K562 (cell line): ENCODE data around the gene DGCR2. TPM values are rescaled to one million over a fixed set of nuclear protein-coding genes. Genes with fewer than 3 reads are reported as not detected.

ENCODE experiments used
- ATAC-seq: fragments of 200-7000 bp; cut with Tn5 transposase; 3 replicates; pipeline ENCODE4 v1.9.1; 2020; ENCODE audit warnings: moderate library complexity
- BruUV-seq: library from RNA; stranded (reverse); fragments of 400-500 nt; replicated peaks from 2 replicates; lab custom pipeline; 2021; lab: Mats Ljungman, UMichigan
- CTCF ChIA-PET: fragments of 300-600 bp; formaldehyde crosslinking; extraction: SDS; loops from one replicate; lab custom pipeline; 2021; ENCODE audit warnings: low intra/inter-chr PET ratio; lab: Yijun Ruan, JAX
- POLR2A ChIA-PET: fragments of 300-600, 350-650 bp; sonication (Branson Sonifier 250); formaldehyde crosslinking; extraction: SDS; loops from one replicate; lab custom pipeline; 2021; ENCODE audit warnings: antibody characterized with exemption, inconsistent platforms; lab: Yijun Ruan, JAX
- DNase-seq, 4 experiments: peaks; one replicate each; pipeline versions ENCODE4 v3.0.0 to v3.0.0-alpha.2; 2011 to 2018; ENCODE audit warnings: low spot score in 3 of 4, mixed read lengths in 3 of 4; ENCODE audit errors: extremely low read depth in 1 of 4
- FAIRE-seq: peaks from 2 replicates; lab custom pipeline; 2011; peaks lifted over from hg19 to GRCh38; lab: Jason Lieb, UNC
- H2AFZ ChIP-seq: 2 replicates; pipeline ENCODE4 v1.6.0; 2011; ENCODE audit warnings: low read depth, low read length, control low read depth, inconsistent platforms
- H3K27ac ChIP-seq: fragments of 200-600 bp; 3 replicates; pipeline ENCODE4 v1.8.0; 2011; ENCODE audit warnings: low read depth, mild to moderate bottlenecking, control low read depth, inconsistent platforms, low read length, moderate library complexity, mixed read lengths; ENCODE audit errors: extremely low read depth
- H3K27me3 ChIP-seq, 2 experiments: fragments of 300-600 bp in 1 of 2; 2 replicates in 1 of 2; 3 replicates in 1 of 2; pipeline versions ENCODE4 v1.6.0 to v1.8.0; 2011; ENCODE audit warnings: inconsistent platforms in 2 of 2, low read length in 2 of 2, mild to moderate bottlenecking in 1 of 2, mixed read lengths in 1 of 2, moderate library complexity in 1 of 2; ENCODE audit not compliant: control insufficient read depth in 2 of 2, insufficient read depth in 2 of 2
- H3K36me3 ChIP-seq: fragments of 300-600 bp; 3 replicates; pipeline ENCODE4 v1.8.0; 2011; ENCODE audit warnings: mild to moderate bottlenecking, low read length, inconsistent platforms; ENCODE audit not compliant: control insufficient read depth, insufficient read depth
- H3K4me1 ChIP-seq, 2 experiments: fragments of 200-600 bp in 1 of 2; replicated peaks in 1 of 2; 2 replicates in 1 of 2; 3 replicates in 1 of 2; pipeline versions ENCODE4 v1.5.1 to v1.8.0; 2011; ENCODE audit warnings: inconsistent platforms in 2 of 2, low read length in 2 of 2, mild to moderate bottlenecking in 1 of 2, mixed read lengths in 1 of 2, moderate library complexity in 1 of 2; ENCODE audit not compliant: control insufficient read depth in 2 of 2, insufficient read depth in 2 of 2
- H3K4me2 ChIP-seq: 2 replicates; pipeline ENCODE4 v1.6.1; 2011; ENCODE audit warnings: low read length, control low read depth, inconsistent platforms, mixed read lengths; ENCODE audit not compliant: insufficient read depth
- H3K4me3 ChIP-seq: fragments of 200-600 bp; sonication (generic), shearing (Covaris generic); 2 replicates; pipeline ENCODE4 v1.5.1; 2016; ENCODE audit warnings: control low read depth, inconsistent platforms
- H3K79me2 ChIP-seq: fragments of 200-600 bp; 3 replicates; pipeline ENCODE4 v1.8.0; 2011; ENCODE audit warnings: low read length, inconsistent platforms; ENCODE audit not compliant: control insufficient read depth, insufficient read depth
- H3K9ac ChIP-seq, 2 experiments: 2 replicates each; pipeline versions ENCODE4 v1.6.0 to v1.6.1; 2011; ENCODE audit warnings: low read depth in 2 of 2, low read length in 2 of 2, control low read depth in 1 of 2, inconsistent platforms in 1 of 2, mild to moderate bottlenecking in 1 of 2, mixed read lengths in 1 of 2; ENCODE audit not compliant: insufficient read depth in 1 of 2
- H3K9me1 ChIP-seq: one replicate; pipeline ENCODE4 v1.6.0; 2011; ENCODE audit warnings: inconsistent platforms, mild to moderate bottlenecking, low read length, moderate library complexity; ENCODE audit not compliant: control insufficient read depth, insufficient read depth
- H3K9me3 ChIP-seq: replicated peaks from 2 replicates; pipeline ENCODE4 v1.5.1; 2011; ENCODE audit warnings: low read depth, low read length, inconsistent platforms; ENCODE audit not compliant: control insufficient read depth, insufficient read depth
- H4K20me1 ChIP-seq: replicated peaks from 2 replicates; pipeline ENCODE4 v1.6.1; 2011; ENCODE audit warnings: low read length, inconsistent platforms, mixed read lengths; ENCODE audit not compliant: control insufficient read depth, insufficient read depth
- ATF7 ChIP-seq: fragments of 450-650 bp; IDR thresholded peaks from 2 replicates; pipeline ENCODE4 v1.7.1; 2014; ENCODE audit warnings: mild to moderate bottlenecking, moderate library complexity
- CREBBP ChIP-seq: IDR thresholded peaks from one replicate; pipeline ENCODE4 v1.6.1; 2012; ENCODE audit warnings: low read depth, mild to moderate bottlenecking, control low read depth, inconsistent platforms, low read length
- ELF2 ChIP-seq: fragments of 250-450 bp; sonication (Bioruptor Pico); IDR thresholded peaks from 2 replicates; pipeline ENCODE4 v1.5.0; 2021; ENCODE audit warnings: mild to moderate bottlenecking
- FOXK1 ChIP-seq: sonication (generic); formaldehyde crosslinking; IDR thresholded peaks from 2 replicates; pipeline ENCODE4 v1.8.0; 2022; ENCODE audit warnings: missing genetic modification reagents, mild to moderate bottlenecking, borderline replicate concordance
- KAT2B ChIP-seq: IDR thresholded peaks from one replicate; pipeline ENCODE4 v1.6.1; 2012; ENCODE audit warnings: low read depth, mild to moderate bottlenecking, control low read depth, inconsistent platforms, low read length, moderate library complexity
- MECOM ChIP-seq: fragments of 250-450 bp; sonication (Bioruptor Pico); IDR thresholded peaks from 2 replicates; pipeline ENCODE4 v1.8.0; 2022; ENCODE audit warnings: inconsistent platforms
- MIER1 ChIP-seq: fragments of 450-650 bp; IDR thresholded peaks from 2 replicates; pipeline ENCODE4 v1.6.1; 2016; ENCODE audit warnings: antibody characterized with exemption, mild to moderate bottlenecking, low read depth
- NFE2 ChIP-seq: IDR thresholded peaks from 2 replicates; pipeline ENCODE4 v1.6.1; 2014; ENCODE audit warnings: antibody characterized with exemption, low read depth
- NFIC ChIP-seq: fragments of 450-650 bp; IDR thresholded peaks from 2 replicates; pipeline ENCODE4 v1.6.1; 2017; ENCODE audit warnings: mild to moderate bottlenecking, inconsistent platforms
- SMAD4 ChIP-seq: fragments of 250-450 bp; sonication (Bioruptor Pico); conservative IDR thresholded peaks from 2 replicates; pipeline ENCODE4 v1.8.0; 2021; ENCODE audit warnings: inconsistent platforms, mild to moderate bottlenecking, moderate library complexity
- TRIM24 ChIP-seq, 2 experiments: fragments of 450-650 bp; IDR thresholded peaks; 2 replicates each; pipeline ENCODE4 v1.6.1; 2016
- ZNF263 ChIP-seq: sonication (generic); formaldehyde crosslinking; IDR thresholded peaks from 2 replicates; pipeline ENCODE4 v1.8.0; 2022; ENCODE audit warnings: mild to moderate bottlenecking, missing genetic modification reagents, borderline replicate concordance
- ZNF354B ChIP-seq: fragments of 250-450 bp; sonication (Bioruptor Pico); IDR thresholded peaks from 2 replicates; pipeline ENCODE4 v1.4.0; 2020
- ZNF830 ChIP-seq: fragments of 250-450 bp; sonication (Bioruptor Pico); IDR thresholded peaks from 2 replicates; pipeline ENCODE4 v1.5.0; 2021; ENCODE audit warnings: mild to moderate bottlenecking
- WGBS: fragments of 100-300 bp; shearing (Covaris generic); methylation state at CpG from one replicate; pipeline ENCODE4 v1.1.6; 2016; ENCODE audit warnings: low coverage, mixed read lengths; ENCODE audit not compliant: insufficient coverage; ENCODE audit errors: missing lambda C conversion rate; 5-methylcytosine and 5-hydroxymethylcytosine counted together
- in situ Hi-C: fragments of 300-500 bp; cut with MboI; formaldehyde crosslinking; loops from 4 replicates; pipeline ENCODE4 v1.15.0; 2018; ENCODE audit warnings: inconsistent platforms, mixed read lengths
- intact Hi-C: fragments of 100-400 bp; cut with micrococcal nuclease; formaldehyde crosslinking; loops from 2 replicates; pipeline ENCODE4 v1.14.2; 2022
- polyA plus RNA-seq, 8 experiments: library from polyadenylated mRNA; depleted of rRNA in 4 of 8; stranded (reverse) in 5 of 8; unstranded in 3 of 8; fragments of >200 nt; fragmentation: Nextera tagmentation in 2 of 8; fragmentation: Illumina TruSeq in 1 of 8; extraction: Ambion mirVana in 2 of 8; extraction: Trizol in 1 of 8; gene quantifications; 2 replicates each; pipeline versions ENCODE4 v1.2.1 to v1.2.3, GENCODE V29; 2011 to 2014; ENCODE audit warnings: inconsistent platforms in 1 of 8, missing spikeins in 1 of 8
- total RNA-seq, 7 experiments: library from RNA; depleted of rRNA in 6 of 7; stranded (reverse); fragments of >200 nt in 6 of 7; fragmentation: Illumina TruSeq in 2 of 7; extraction: Trizol in 2 of 7; gene quantifications; 2 replicates each; pipeline versions ENCODE4 v1.2.1 to v1.2.3, GENCODE V29; 2011 to 2021; ENCODE audit warnings: low replicate concordance in 1 of 7
- TF ChIP-seq, protein P1 (sequence below), 2 experiments: fragments of 450-650 bp; IDR thresholded peaks; 2 replicates each; pipeline ENCODE4 v1.6.1; 2016
- TF ChIP-seq, protein P2 (sequence below): fragments of 450-650 bp; formaldehyde crosslinking; IDR thresholded peaks from 2 replicates; pipeline ENCODE4 v1.4.0; 2020; ENCODE audit warnings: mild to moderate bottlenecking, moderate library complexity
- TF ChIP-seq, protein P3 (sequence below): IDR thresholded peaks from 2 replicates; pipeline ENCODE4 v1.6.1; 2012; ENCODE audit warnings: low read depth, low read length, improper control_type of control experiment, borderline replicate concordance

Gene DGCR2
- total and polyA plus RNA-seq, 9 of the 15 experiments (the other 6 are each of a cell fraction or from before 2014, with no cell fraction given), result 0.69 to 101 (median 56.4) TPM

DNA sequence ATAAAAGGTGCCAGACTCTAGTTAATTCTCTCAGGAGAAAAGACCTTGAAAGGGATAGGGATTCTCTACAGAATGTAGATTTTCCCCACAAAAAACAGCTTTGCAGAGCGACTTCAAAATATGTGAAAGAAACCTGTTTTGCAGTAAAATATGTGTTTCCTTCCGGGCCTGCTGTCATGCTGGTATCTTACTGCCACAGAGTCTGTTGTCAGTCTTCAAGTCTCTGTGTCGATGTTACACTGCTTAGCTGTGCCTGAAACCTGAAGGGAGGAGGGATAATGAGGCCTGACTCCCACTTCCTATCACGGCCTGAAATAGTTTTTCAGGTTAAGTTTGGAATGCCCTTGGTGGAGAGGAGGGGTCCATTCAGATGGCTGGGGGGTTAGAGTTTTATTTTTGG lies 1.7 kb upstream of the DGCR2 start (continued):
- TF ChIP-seq MECOM (CRISPR knock-in tag) (no peak), NFIC (no peak), ATF7 (no peak), SMAD4 (no peak), TRIM24 (IDR thresholded peaks at IDR 0.05) (0 out of 4 replicates have a peak, but pooled peaks of 1 of the 2 experiments have one; percentile 19), CREBBP (no peak), ZNF354B (no peak), FOXK1 (CRISPR knock-in tag) (no peak)
- TF ChIP-seq, protein P1, sequence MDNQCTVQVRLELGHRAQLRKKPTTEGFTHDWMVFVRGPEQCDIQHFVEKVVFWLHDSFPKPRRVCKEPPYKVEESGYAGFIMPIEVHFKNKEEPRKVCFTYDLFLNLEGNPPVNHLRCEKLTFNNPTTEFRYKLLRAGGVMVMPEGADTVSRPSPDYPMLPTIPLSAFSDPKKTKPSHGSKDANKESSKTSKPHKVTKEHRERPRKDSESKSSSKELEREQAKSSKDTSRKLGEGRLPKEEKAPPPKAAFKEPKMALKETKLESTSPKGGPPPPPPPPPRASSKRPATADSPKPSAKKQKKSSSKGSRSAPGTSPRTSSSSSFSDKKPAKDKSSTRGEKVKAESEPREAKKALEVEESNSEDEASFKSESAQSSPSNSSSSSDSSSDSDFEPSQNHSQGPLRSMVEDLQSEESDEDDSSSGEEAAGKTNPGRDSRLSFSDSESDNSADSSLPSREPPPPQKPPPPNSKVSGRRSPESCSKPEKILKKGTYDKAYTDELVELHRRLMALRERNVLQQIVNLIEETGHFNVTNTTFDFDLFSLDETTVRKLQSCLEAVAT (IDR thresholded peaks at IDR 0.05), result 0 out of 4 replicates have a peak, but pooled peaks of 1 of the 2 experiments have one; percentile 15

DNA sequence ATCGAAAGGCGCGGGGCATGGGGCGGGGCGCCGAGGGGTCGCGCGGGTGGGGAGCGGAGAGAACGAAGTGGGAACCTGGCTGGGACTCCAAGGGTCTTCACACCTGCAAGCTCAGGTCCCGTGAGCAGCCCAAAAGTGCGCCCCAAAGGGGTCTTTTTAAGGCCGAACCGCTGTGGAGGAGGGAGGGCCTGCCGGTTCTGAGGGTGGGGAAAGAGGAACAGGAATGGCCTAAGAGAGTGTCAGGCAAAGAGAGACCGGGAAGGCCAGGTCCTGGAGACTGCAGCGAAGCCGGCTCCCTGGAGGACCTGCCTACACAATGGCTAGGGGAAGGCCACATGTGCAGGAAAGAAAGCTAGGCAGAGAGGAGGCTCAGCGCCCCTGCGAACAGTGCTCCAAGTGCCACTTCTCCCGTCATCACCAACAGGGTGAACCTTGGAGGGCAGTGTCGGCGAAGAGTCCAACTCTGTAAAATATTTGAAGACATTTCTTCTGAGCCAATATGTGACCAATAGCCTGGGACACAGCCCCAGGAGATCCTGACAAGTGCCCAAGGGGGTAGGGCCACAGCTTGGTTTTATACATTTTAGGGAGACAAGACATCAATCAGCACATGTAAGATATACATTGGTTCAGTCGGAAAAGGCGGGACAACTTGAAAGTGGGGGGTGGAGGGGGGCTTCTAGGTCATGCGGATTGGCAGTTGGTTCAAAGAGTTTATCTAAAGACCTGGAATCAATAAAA lies 710 bp upstream of the DGCR2 start:
- peak overlapping the region; percentile 50 to 89; a peak in 3 of 4 replicates for H3K9ac ChIP-seq
- H3K4me1 ChIP-seq, result peaks cover 30 to 55% of the 10 kb centered on the region in 2 experiments
- 29% methylated on average over 27 of the region's 27 CpGs for WGBS
- in situ Hi-C loops (no loop called here), intact Hi-C loops (loop anchor here (1.0 to 10.0 kb wide), 6 partner anchors 14 to 502 kb away; partner anchors contain the start of genes CDC45, ESS2, HIRA and MRPL40)
- H3K27ac ChIP-seq, result peak overlapping the region; percentile 29; the same call in 2 of the 3 replicates
- CTCF ChIA-PET, result interaction anchor here (0.6 kb wide), 1 partner anchor 831 kb away, joined by 5 read pairs; no protein-coding TSS in a partner anchor
- H4K20me1 ChIP-seq, result peaks cover 38% of the 10 kb centered on the region
- H3K4me3 ChIP-seq, result peak overlapping the region; percentile 77
- H3K36me3 ChIP-seq, result peaks cover 23% of the 10 kb centered on the region
- H3K4me2 ChIP-seq, result peak overlapping the region; percentile 75
- DNase-seq (peak in 2 of 4 experiments; percentile 65 to 75), FAIRE-seq (no peak), ATAC-seq (peak; percentile 22)
- H3K27me3 ChIP-seq, result peaks cover 18 to 30% of the 10 kb centered on the region in 2 experiments; a peak in 4 of 5 replicates
- peak overlapping the region; percentile 90 for H2AFZ ChIP-seq
- H3K9me1 ChIP-seq, result peaks cover 10% of the 10 kb centered on the region
- POLR2A ChIA-PET, result interaction anchor here (0.6 to 9.0 kb wide), 19 partner anchors 8 to 1473 kb away, joined by 3 to 67 read pairs (median 4); partner anchors contain the start of gene ESS2
- TSS peak; percentile 89 for BruUV-seq
- peaks cover 43% of the 10 kb centered on the region for H3K79me2 ChIP-seq
- H3K9me3 ChIP-seq, result no peaks in the 10 kb centered on the region
- TF ChIP-seq, protein P2, sequence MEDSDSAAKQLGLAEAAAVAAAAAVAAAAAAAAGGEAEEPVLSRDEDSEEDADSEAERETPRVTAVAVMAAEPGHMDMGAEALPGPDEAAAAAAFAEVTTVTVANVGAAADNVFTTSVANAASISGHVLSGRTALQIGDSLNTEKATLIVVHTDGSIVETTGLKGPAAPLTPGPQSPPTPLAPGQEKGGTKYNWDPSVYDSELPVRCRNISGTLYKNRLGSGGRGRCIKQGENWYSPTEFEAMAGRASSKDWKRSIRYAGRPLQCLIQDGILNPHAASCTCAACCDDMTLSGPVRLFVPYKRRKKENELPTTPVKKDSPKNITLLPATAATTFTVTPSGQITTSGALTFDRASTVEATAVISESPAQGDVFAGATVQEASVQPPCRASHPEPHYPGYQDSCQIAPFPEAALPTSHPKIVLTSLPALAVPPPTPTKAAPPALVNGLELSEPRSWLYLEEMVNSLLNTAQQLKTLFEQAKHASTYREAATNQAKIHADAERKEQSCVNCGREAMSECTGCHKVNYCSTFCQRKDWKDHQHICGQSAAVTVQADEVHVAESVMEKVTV, result no peak
- TF ChIP-seq KAT2B (no peak), ZNF263 (CRISPR knock-in tag) (no peak), ELF2 (peak; percentile 50; the same call in 1 of the 2 replicates), NFE2 (no peak), ZNF830 (CRISPR knock-in tag) (no peak), MIER1 (peak; percentile 49; the same call in 1 of the 2 replicates)
- TF ChIP-seq, protein P3, sequence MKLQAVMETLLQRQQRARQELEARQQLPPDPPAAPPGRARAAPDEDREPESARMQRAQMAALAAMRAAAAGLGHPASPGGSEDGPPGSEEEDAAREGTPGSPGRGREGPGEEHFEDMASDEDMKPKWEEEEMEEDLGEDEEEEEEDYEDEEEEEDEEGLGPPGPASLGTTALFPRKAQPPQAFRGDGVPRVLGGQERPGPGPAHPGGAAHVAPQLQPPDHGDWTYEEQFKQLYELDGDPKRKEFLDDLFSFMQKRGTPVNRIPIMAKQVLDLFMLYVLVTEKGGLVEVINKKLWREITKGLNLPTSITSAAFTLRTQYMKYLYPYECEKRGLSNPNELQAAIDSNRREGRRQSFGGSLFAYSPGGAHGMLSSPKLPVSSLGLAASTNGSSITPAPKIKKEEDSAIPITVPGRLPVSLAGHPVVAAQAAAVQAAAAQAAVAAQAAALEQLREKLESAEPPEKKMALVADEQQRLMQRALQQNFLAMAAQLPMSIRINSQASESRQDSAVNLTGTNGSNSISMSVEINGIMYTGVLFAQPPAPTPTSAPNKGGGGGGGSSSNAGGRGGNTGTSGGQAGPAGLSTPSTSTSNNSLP, result no peak
